HG03439 (cell line): Measurements from ENCODE around the gene BMPR2.
"Not testable (repeated sequence)": the region's sequence is repeated elsewhere in the genome, so short reads cannot be mapped to it uniquely, and the experiment has no call there.

Experiments used
- ATAC-seq: cut with Tn5 transposase; IDR thresholded peaks from one replicate; pipeline ENCODE4 v1.9.1; 2021; ENCODE audit warnings: mild to moderate bottlenecking, moderate library complexity; ENCODE audit not compliant: unreplicated experiment

BMPR2 gene

DNA sequence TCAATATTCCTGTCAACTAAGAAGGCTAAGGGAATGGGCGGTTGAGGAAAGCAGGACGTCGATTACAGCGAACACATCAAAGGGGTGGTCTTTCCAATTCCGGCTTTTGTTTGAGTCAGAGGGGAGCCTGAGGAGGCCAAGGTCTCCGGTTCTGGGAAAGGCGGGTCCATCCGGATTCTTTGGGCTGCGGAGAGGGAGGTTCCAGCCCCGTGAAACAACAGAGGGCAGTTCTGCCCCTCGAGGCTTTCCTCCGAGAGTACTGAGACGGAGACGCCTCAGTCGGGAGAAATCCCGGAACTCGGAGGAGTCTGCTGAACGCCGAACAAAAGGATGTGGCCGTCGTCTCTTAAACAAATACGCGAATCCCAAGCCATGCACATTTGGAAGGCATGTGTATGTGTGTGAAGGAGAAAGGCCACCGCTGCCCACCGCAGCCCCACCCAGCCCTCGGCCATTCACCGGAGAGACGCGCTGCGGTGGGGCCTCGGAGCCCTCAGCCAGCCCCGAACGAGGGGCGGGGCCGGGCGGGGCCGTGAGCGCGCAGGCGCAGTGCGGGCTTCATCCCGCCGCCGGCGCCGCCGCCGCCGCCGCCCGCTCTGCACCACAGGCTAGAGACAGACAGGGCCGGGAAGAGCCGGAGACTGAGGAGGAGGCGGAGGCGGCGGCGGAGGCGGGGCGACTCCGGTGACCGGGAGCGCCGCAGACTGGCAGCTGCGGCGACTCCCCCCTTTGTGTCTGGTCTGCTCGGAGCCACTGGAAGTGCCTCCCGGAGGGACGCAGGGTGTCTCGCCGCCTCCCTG, at the start of gene BMPR2:
TSS of gene BMPR2 (plus strand) at position 719 of the 800 bp plus-strand sequence. CDS start 1,148 bp downstream, outside the sequence.
- ATAC-seq, result peak; percentile 67

DNA sequence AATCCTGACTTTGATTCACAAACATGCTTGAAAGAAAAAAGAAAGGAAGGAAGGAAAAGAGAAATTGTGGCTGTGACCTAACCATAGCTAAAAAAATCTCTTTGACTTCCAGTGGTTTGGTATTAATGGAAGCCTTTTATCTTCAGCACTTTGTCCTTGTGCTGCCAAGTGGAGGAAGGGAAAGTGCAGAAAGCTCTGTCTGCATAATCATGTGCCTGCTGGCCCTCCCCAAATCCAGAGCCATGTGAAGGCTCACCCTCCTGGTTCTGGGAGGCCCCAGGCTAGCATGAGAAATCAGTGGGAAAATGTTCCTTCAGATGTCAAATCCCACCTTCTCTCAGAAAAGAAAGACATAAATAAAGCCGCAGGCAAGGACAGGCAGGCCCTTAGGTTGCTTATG, 48.3 kb upstream of the BMPR2 start:
- ATAC-seq, result no peak

DNA sequence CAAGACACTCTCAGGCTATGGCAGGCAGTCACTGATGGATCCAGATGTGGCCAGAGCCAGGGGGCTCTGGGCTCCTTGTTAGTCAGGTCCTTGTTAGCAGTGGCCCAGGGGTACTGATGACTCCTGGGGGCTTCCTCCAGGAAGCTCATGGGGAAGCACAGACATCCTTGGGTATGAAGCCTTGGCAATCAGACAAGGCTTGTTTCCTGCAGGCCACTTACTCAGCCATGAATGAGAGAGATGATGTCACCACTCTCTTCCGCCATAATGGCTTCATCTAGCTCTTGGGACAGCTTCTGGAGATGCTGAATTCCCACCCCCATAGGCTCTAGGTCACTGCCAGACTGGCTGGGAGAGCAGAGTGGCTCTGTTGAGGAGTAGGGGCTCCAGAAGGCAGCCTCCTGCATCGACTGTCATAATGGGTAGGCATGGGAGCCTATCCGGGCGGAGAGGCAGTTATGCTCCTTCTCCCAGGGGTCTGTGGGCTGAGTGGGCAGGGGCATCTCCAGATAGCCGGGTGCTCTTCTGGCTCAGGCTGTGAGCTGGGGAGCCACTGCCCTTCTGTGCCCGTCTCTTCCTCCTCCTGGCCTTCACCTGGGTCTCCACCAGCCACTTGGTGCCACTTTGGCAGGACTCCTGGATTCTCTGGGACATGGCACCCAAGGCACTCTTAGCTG, 40.2 kb upstream of the BMPR2 start:
- ATAC-seq, result no peak

DNA sequence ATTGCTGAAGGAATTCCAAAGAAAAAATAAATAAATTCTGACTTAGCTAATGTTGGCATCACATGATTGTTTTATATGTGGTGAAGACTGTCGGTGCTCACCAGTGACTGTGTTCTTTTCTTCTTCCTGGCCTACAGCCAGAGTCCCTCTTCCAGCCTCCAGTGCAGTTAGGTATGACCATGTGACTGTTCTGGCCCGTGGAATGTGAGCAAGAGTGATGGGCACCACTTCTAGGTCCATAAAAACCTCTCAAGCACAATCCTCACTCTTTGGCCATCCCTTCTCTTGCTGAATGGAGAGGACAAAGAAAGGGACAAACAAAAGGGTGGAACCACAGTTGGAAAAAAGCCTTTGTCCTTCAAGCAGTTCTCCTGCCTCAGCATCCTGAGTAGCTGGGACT, 39.0 kb upstream of the BMPR2 start:
- no peak for ATAC-seq

DNA sequence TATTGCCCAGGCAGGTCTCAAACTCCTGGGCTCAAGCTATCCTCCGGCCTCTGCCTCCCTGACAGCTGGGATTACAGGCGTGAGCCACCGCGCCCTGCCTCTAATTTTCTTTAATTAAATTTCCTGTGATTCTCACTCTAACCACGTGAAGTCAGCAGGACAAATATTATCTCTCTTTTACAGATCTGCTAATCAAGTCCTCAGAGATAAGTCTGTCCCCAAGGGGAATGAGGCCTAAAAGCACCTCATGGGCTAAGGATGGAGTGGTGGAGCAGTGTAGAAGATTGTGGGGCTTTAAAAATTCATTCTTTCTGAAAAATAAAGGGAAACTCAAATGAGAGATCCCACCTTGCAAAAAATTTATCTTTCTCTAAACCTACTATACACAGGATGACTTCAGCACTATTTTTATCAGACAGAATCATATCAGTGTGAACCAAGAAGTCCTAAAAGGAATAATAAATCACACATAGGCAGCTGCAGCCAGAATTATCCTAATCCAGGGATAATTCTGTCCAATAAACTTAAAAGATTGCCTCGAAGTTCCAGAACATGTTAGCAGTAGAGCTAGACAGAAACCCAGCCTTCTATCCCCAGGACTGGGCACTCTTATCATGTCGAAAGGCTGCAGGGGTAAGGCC, 38.3 kb upstream of the BMPR2 start:
- no peak for ATAC-seq

DNA sequence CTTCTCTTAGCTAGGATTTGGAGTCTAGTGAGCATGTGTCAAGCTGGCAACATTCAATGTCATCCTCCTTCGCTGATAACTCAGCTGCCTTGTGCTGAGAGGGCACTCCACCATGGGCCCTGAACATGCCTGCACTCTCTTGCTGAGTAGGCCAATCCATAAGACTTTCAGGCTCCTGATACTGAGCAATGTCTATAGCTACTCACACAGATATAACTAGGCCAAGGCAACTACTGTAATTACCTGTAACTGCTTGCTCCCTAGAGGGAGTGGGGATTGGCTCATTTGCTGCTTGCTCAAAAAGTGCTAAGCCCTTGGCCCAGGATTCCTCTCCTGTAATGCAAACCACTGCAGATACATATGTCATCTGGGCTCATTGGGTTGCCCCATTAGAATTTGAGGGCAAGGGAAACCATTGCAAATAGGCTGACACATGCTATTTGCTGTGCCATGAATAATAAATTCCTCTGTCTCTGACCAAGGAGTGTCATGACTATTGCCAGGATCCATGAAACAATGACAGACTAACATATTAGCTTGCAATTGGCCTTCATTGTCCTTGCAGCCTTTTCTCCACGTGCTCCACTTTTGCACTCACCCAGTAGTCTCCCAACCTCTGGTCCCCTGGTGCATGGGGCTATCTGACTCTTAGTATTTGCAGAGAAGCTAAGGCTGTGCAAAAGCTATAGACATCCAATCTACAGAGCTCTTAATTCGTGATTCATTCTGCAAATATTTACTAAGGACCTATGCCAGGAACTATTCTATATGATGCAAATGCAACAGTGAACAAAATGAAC, 36.9 kb upstream of the BMPR2 start:
- ATAC-seq, result no peak

DNA sequence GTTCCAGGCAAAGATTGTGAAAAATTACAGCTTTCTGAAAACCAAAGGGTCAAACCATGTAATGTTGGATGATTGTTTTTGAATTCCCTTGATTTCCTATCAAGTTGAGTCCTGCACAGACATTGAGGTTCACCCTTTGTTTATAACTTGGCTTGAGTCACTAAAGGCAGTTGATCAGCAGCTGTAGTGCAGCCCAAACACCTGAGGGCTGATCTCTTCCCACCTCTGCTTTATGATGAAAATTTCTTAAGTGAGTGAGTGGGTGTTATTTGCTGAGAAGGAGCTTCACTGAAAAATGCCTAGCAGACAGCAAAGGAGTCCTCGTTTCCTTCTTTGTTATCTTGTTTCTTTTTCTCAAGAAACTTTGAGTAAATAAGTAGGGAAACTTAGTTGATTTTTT, 31.9 kb upstream of the BMPR2 start:
- no peak for ATAC-seq

DNA sequence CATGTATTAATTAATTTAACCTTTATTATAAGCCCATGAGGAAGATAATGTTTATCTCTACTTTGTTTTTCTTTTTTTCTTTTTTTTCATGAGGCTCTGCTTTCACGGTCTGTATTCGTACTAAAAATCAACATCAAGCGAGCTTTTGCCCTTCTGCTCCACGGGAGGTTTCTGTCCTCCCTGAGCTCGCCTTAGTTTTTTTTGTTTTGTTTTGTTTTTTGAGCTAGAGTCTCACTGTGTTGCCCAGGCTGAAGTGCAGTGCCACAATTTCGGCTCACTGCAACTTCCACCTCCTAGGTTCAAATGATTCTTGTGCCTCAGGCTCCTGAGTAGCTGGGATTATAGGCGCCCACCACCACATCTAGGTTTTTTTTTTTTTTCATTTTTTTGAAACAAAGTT, 29.9 kb upstream of the BMPR2 start:
- no peak for ATAC-seq

DNA sequence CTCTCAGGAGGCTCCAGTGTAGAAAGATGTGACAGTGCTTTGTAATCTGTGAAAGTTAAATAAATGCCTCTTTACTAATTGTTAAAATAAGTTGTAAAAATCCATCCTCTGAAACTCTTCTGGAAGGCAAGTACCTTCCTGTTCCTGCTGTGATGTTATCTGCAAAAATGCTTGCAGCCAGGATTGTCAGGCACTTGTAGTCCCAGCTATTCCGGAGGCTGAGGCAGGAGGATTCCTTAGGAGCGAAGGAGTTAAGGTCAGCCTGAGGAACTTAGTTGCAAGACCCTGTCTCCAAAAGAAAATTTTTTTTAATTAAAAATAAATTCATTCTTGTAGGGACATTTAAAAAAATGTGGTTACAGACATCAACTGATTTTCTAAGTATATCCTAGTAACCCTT, 22.7 kb upstream of the BMPR2 start:
- ATAC-seq, result no peak

DNA sequence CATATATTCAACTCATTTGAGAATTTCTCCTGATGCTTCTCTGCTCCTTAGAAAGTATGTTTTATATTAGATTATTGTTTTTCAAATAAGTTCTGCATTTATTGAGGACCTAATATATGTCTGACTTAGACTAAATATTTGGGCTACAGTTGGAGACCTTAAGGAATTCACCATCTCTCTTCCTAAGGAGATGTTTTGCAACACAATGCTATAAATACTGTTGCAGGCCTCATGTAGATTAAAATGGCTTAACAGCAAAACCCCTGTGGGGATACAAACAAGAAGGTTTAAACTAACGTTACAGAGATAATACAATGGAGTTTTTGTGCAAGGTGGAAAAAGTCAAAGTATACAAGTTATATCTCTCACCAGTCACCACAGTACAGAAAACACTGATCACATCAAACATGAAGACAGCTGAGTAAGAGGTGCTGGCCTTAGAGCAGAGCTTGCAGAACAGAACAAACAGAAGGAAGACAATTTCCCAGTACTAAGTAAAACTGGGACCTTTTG, 20.1 kb upstream of the BMPR2 start:
- ATAC-seq, result no peak

DNA sequence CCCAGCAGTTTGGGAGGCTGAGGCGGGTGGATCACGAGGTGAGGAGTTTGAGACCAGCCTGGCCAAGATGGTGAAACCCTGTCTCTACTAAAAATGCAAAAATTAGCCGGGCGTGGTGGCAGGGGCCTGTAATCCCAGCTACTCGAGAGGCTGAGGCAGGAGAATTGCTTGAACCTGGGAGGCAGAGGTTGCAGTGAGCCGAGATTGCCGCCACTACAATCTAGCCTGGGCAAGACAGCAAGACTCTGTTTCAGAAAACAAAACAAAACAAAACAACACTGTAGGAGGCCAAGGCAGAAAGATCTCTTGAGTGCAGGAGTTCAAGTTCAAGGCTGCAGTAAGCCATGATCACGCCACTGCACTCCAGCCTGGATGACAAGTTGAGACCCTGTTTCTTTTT, 17.2 kb upstream of the BMPR2 start:
- ATAC-seq, result not testable (repeated sequence)

DNA sequence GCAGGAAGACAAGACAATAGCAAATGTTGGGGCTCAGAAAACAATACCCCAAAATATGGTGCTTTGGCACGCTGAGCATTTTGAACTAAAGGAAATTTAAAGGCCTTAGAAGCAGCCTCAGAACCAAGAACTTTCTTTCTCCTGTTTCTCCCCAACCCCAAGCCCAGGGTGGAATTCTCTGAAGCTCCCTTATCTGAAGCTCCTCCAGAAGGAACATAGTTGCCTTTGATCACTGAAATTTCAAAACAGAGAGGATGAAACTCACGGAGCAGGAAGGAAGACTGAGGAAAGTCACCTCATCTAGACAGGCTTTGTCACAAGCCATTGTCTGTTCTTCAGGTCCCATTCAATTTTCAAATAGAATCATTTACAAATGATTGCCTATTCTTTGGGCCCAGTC, 15.5 kb upstream of the BMPR2 start:
- ATAC-seq, result no peak

DNA sequence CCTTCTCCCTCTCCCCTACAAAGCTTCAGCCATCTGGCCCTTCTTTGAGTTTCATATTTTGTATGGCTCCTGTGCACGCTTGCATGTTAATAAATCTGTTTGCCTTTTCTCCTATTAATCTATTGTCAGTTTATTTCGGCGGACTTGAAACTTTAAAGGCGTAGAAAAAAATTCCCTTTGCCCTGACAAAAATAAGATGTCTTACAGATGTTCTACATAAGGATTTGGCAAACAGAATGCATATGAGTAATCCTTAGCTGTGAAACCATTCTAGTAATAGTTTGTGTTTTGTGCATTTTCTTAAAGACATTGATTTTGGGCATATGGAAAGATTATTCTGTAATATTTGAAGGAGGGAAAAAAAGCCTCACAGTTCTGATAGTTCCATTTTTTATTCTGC, 15.0 kb upstream of the BMPR2 start:
- ATAC-seq, result no peak

DNA sequence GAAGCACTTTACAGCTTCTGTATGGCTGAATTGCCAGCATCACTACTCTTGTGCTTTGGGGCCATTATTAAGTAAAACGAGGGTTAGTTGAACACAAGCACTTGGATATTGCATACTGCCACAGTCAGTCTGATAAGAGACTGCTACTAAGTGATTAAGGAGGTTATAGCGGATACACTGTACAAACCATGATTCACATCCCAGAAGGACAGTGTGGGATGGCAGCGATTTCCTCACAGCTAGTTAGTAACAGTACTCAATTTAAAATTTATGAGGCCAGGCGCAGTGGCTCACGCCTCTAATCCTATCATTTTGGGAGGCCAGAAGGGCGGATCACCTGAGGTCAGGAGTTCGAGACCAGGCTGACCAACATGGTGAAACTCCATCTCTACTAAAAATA, 2.6 kb upstream of the BMPR2 start:
- no peak for ATAC-seq

DNA sequence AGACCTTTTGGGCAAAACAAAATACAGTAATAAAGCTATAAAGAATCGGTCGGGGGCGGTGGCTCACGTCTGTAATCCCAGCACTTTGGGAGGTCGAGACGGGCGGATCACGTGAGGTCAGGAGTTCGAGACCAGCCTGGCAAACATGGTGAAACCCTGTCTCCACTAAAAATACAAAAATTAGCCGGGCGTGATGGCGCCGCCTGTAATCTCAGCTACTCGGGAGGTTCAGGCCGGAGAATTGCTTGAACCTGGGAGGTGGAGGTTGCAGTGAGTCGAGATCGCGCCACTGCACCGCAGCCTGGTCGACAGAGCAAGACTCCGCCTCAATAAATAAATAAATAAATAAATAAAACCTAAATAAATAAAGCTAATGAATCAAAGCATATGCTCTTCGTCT, 1.7 kb upstream of the BMPR2 start:
- ATAC-seq, result not testable (repeated sequence)

DNA sequence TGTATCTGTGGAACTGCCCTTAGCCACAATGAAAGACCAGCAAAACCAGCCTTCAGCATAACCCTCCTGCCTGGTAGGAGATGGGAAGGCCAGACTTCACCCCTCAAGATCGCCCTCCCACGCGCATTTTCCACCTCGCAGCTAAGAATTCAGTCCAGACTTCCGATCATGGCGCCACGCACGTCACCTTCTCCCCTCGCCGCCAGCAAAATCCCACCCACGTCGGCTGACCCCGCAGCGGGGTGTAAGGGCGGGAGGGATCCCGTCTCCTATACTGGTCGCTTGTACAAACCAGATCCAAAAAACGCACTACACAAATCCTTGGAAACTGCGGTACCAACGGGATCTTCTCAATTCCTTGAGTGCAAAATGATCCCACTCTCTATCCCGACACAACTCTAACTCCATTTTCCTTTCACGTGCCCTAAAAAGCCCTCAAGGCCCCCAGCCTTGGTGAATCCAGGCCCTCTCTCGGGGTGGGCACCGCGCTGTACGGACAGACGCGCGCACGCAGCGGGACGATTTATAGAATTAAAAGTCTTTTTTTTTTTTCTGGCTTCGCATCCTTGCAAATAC, 1.0 kb upstream of the BMPR2 start:
- no peak for ATAC-seq

DNA sequence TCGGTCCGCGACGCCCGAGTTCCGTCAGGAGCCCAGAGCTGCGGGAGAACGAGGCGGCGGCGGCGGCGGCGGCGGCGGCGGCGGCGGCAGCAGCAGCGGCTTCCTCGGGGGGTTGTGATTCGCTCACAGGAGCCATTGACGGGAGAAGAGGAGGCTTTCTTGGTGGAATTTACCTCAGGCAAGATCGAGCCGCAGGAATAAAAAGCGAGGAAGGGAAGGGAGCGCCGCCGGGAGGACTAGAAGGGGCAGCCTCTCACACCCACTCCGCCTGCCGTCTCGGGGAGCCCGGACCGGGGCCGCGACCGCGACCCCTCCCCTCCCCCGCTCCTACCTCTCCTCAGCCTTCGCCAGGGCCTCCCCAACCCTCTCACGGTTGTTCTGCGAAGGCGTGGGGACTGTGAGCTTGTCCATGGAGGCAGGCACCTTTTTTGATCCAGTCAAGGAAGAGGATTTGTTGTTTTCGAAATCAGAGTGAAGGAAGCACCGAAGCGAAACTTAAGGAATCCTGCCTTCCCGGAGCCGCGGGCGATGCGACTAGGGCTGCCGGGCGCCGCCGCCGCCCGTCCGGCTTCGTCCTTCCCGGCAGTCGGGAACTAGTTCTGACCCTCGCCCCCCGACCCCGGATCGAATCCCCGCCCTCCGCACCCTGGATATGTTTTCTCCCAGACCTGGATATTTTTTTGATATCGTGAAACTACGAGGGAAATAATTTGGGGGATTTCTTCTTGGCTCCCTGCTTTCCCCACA, 506 bp downstream of the BMPR2 start:
- ATAC-seq, result peak; percentile 26

DNA sequence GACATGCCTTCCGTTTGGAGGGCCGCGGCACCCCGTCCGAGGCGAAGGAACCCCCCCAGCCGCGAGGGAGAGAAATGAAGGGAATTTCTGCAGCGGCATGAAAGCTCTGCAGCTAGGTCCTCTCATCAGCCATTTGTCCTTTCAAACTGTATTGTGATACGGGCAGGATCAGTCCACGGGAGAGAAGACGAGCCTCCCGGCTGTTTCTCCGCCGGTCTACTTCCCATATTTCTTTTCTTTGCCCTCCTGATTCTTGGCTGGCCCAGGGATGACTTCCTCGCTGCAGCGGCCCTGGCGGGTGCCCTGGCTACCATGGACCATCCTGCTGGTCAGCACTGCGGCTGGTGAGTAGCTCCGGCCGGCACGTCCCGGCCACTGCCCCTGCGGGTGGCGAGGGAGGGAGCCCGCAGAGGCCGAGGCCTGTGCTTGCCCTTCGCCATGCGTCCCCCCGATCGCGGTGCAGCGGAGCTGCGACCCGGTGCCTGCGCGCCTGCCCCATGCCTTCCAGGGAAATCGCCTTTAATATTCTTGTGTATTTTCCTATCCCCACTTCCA, 1.2 kb downstream of the BMPR2 start:
- ATAC-seq, result no peak

DNA sequence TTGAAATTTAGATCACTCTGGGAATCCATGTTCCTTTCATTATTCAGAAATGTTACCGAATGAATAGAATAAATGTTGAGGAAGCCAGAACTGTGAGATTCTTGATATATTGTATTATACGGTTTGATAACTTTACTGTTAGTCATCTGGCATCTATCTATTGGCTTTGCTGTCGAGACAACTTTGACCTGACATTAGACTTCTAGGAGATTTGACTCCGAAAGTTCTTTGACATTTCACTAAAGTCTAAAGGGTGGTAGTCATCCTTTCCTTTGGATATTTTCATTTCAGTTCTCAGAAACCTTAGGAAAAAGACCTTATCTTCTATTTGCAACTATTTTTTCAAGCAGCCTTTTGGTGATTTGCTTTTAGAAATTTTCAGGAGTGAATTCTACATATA, 1.9 kb downstream of the BMPR2 start:
- no peak for ATAC-seq
